Caco-2 (cell line): ENCODE measurements around the gene MBP. TPM values are rescaled to one million over a fixed set of nuclear protein-coding genes. Genes with fewer than 3 reads are reported as not detected.

ENCODE experiments used
- BruUV-seq: library from RNA; stranded (reverse); fragments of 400-500 nt; replicated peaks from 2 replicates; lab custom pipeline; 2021; lab: Mats Ljungman, UMichigan
- CTCF ChIA-PET: fragments of 300-600 bp; sonication (Branson Sonifier 250); formaldehyde crosslinking; loops from one replicate; lab custom pipeline; 2022; ENCODE audit warnings: antibody characterized with exemption; lab: Charles Lee
- POLR2A ChIA-PET: fragments of 300-600 bp; sonication (Branson Sonifier 250); formaldehyde crosslinking; loops from one replicate; lab custom pipeline; 2022; ENCODE audit warnings: antibody characterized with exemption; lab: Charles Lee
- DNase-seq, 2 experiments: peaks; one replicate each; pipeline versions ENCODE4 v3.0.0 to v3.0.0-alpha.2; 2020 to 2022
- H3K27me3 ChIP-seq: replicated peaks from 2 replicates; pipeline ENCODE4 v1.6.0; 2011; ENCODE audit warnings: low read length; ENCODE audit not compliant: control insufficient read depth, insufficient read depth
- H3K36me3 ChIP-seq: 2 replicates; pipeline ENCODE4 v1.5.1; 2011; ENCODE audit warnings: low read length; ENCODE audit not compliant: control insufficient read depth, insufficient read depth
- H3K4me1 ChIP-seq: fragments of 250-450 bp; sonication (Bioruptor Pico); 2 replicates; pipeline ENCODE4 v1.5.1; 2020; ENCODE audit warnings: mild to moderate bottlenecking
- H3K4me3 ChIP-seq: 2 replicates; pipeline ENCODE4 v1.5.1; 2011; ENCODE audit warnings: low read depth, mild to moderate bottlenecking, control low read depth, low read length
- H3K9me3 ChIP-seq: fragments of 250-450 bp; sonication (Bioruptor Pico); 2 replicates; pipeline ENCODE4 v1.5.1; 2020; ENCODE audit warnings: mild to moderate bottlenecking, moderate library complexity
- H3K27ac Mint-ChIP-seq: one replicate; pipeline ENCODE4 v1.8.0; 2022; ENCODE audit warnings: mixed read lengths; ENCODE audit not compliant: unreplicated experiment
- H3K27me3 Mint-ChIP-seq: one replicate; pipeline ENCODE4 v1.8.0; 2022; ENCODE audit warnings: mixed read lengths; ENCODE audit not compliant: insufficient read depth, unreplicated experiment
- H3K36me3 Mint-ChIP-seq: one replicate; pipeline ENCODE4 v1.8.0; 2022; ENCODE audit warnings: mild to moderate bottlenecking, mixed read lengths; ENCODE audit not compliant: insufficient read depth, unreplicated experiment
- H3K4me1 Mint-ChIP-seq: one replicate; pipeline ENCODE4 v1.8.0; 2022; ENCODE audit warnings: low read depth, mixed read lengths; ENCODE audit not compliant: unreplicated experiment
- H3K4me3 Mint-ChIP-seq: one replicate; pipeline ENCODE4 v1.8.0; 2022; ENCODE audit warnings: mild to moderate bottlenecking, moderate library complexity, mixed read lengths; ENCODE audit not compliant: unreplicated experiment
- H3K9me3 Mint-ChIP-seq: one replicate; pipeline ENCODE4 v1.8.0; 2022; ENCODE audit warnings: mixed read lengths; ENCODE audit not compliant: unreplicated experiment
- CTCF ChIP-seq, 2 experiments: fragments of 200-600 bp in 1 of 2; IDR thresholded peaks; 1 replicate in 1 of 2; 2 replicates in 1 of 2; pipeline versions ENCODE4 v1.5.1 to v1.8.0; 2011 to 2022; ENCODE audit warnings: antibody characterized with exemption in 1 of 2, control low read depth in 1 of 2, inconsistent platforms in 1 of 2, low read depth in 1 of 2, low read length in 1 of 2, mild to moderate bottlenecking in 1 of 2, moderate library complexity in 1 of 2; ENCODE audit not compliant: insufficient read depth in 1 of 2, severe bottlenecking in 1 of 2, unreplicated experiment in 1 of 2
- intact Hi-C: fragments of 100-400 bp; cut with micrococcal nuclease; formaldehyde crosslinking; loops from one replicate; pipeline ENCODE4 v1.10.0; 2022; ENCODE audit not compliant: unreplicated experiment
- total RNA-seq: library from RNA; stranded (reverse); gene quantifications from 2 replicates; pipeline ENCODE4 v1.2.3, GENCODE V29; 2022

The MBP gene
- total RNA-seq, 1 experiment from 2014 or later: 11.4 TPM

- Mint-ChIP-seq H3K9me3 (no peaks in the 10 kb centered on the region), H3K4me3 (no peak overlapping the region), H3K27me3 (no peaks in the 10 kb centered on the region), H3K36me3 (no peaks in the 10 kb centered on the region), H3K4me1 (peaks cover 7% of the 10 kb centered on the region), H3K27ac (no peak overlapping the region)
- Histone ChIP-seq H3K9me3 (no peaks in the 10 kb centered on the region), H3K4me3 (no peak overlapping the region), H3K36me3 (no peaks in the 10 kb centered on the region), H3K27me3 (no peaks in the 10 kb centered on the region), H3K4me1 (no peaks in the 10 kb centered on the region)
- CTCF ChIA-PET: no interaction called here
- DNase-seq: no peak
- POLR2A ChIA-PET: no interaction called here
- TF ChIP-seq CTCF (IDR thresholded peaks at IDR 0.05; ENCODE audit: insufficient read depth in 1 of 2, low read depth in 1 of 2, low read length in 1 of 2, severe bottlenecking in 1 of 2, unreplicated experiment in 1 of 2): no peak
- intact Hi-C loops: no loop called here
- no TSS peak for BruUV-seq
Measured at GRCh38 chr18:77124452-77124922, 8.1 kb downstream of the MBP start.

- Mint-ChIP-seq H3K9me3 (no peaks in the 10 kb centered on the region), H3K36me3 (peaks cover 4% of the 10 kb centered on the region), H3K4me3 (no peak overlapping the region), H3K4me1 (peaks cover 10% of the 10 kb centered on the region), H3K27me3 (no peaks in the 10 kb centered on the region), H3K27ac (no peak overlapping the region)
- Histone ChIP-seq H3K27me3 (no peaks in the 10 kb centered on the region), H3K4me3 (no peak overlapping the region), H3K4me1 (no peaks in the 10 kb centered on the region), H3K9me3 (no peaks in the 10 kb centered on the region), H3K36me3 (no peaks in the 10 kb centered on the region)
- intact Hi-C loops: no loop called here
- ChIA-PET POLR2A (no interaction called here), CTCF (no interaction called here)
- BruUV-seq: no TSS peak
- TF ChIP-seq CTCF (IDR thresholded peaks at IDR 0.05; ENCODE audit: insufficient read depth in 1 of 2, low read depth in 1 of 2, low read length in 1 of 2, severe bottlenecking in 1 of 2, unreplicated experiment in 1 of 2): no peak
- DNase-seq: no peak
Measured at GRCh38 chr18:77123320-77124231, 9.0 kb downstream of the MBP start.

- CTCF ChIA-PET: interaction anchor here (0.6 kb wide), 1 partner anchor 1895 kb away, joined by 6 read pairs; no protein-coding TSS in a partner anchor
- BruUV-seq: no TSS peak
- Mint-ChIP-seq H3K27me3 (no peaks in the 10 kb centered on the region), H3K4me1 (peaks cover 12% of the 10 kb centered on the region), H3K36me3 (peaks cover 6% of the 10 kb centered on the region), H3K4me3 (no peak overlapping the region), H3K9me3 (no peaks in the 10 kb centered on the region), H3K27ac (no peak overlapping the region)
- Histone ChIP-seq H3K9me3 (no peaks in the 10 kb centered on the region), H3K4me1 (no peaks in the 10 kb centered on the region), H3K4me3 (no peak overlapping the region), H3K27me3 (no peaks in the 10 kb centered on the region), H3K36me3 (no peaks in the 10 kb centered on the region)
- intact Hi-C loops: no loop called here
- TF ChIP-seq CTCF (IDR thresholded peaks at IDR 0.05; ENCODE audit: insufficient read depth in 1 of 2, low read depth in 1 of 2, low read length in 1 of 2, severe bottlenecking in 1 of 2, unreplicated experiment in 1 of 2): no peak
- POLR2A ChIA-PET: interaction anchor here (0.8 kb wide), 1 partner anchor 11 kb away, joined by 3 read pairs; the partner anchor contains the start of gene MBP
- DNase-seq: no peak
Measured at GRCh38 chr18:77121523-77121922, 11.1 kb downstream of the MBP start.
